ENCODE data around the gene NXN. TPM values are rescaled to one million over a fixed set of nuclear protein-coding genes. Genes with fewer than 3 reads are reported as not detected.

NXN gene
- total RNA-seq, 2 donors from 2014 or later: 124 to 201 TPM

GRCh38 chr17:848402-848801 lies 131.2 kb downstream of the NXN start:
- peaks cover 64% of the 10 kb centered on the region for H3K36me3 ChIP-seq (ENCODE audit: control insufficient read depth, insufficient read depth, low read length)
- peak overlapping the region; percentile 40 for H3K27ac ChIP-seq (ENCODE audit: low read depth, low read length)
- no peaks in the 10 kb centered on the region for H3K9me3 ChIP-seq (ENCODE audit: control insufficient read depth, low read length)
- no peaks in the 10 kb centered on the region for H3K27me3 ChIP-seq (ENCODE audit: control insufficient read depth, insufficient read depth, low read length, poor library complexity, severe bottlenecking)
- Mint-ChIP-seq H3K4me1 (peaks cover 41% of the 10 kb centered on the region), H3K9me3 (no peaks in the 10 kb centered on the region), H3K4me3 (no peak overlapping the region), H3K27ac (no peak overlapping the region), H3K27me3 (ENCODE audit: insufficient read depth) (no peaks in the 10 kb centered on the region), H3K36me3 (ENCODE audit: low read depth) (peaks cover 27% of the 10 kb centered on the region)
- TF ChIP-seq, protein P1, sequence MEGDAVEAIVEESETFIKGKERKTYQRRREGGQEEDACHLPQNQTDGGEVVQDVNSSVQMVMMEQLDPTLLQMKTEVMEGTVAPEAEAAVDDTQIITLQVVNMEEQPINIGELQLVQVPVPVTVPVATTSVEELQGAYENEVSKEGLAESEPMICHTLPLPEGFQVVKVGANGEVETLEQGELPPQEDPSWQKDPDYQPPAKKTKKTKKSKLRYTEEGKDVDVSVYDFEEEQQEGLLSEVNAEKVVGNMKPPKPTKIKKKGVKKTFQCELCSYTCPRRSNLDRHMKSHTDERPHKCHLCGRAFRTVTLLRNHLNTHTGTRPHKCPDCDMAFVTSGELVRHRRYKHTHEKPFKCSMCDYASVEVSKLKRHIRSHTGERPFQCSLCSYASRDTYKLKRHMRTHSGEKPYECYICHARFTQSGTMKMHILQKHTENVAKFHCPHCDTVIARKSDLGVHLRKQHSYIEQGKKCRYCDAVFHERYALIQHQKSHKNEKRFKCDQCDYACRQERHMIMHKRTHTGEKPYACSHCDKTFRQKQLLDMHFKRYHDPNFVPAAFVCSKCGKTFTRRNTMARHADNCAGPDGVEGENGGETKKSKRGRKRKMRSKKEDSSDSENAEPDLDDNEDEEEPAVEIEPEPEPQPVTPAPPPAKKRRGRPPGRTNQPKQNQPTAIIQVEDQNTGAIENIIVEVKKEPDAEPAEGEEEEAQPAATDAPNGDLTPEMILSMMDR (conservative IDR thresholded peaks at IDR 0.05): no peak
- DNase-seq: no peak
- 89 to 91% methylated on average over 10 to 11 of the region's 11 CpGs for WGBS, 2 experiments (ENCODE audit: insufficient coverage in 1 of 2, insufficient read length in 1 of 2)
- H3K4me1 ChIP-seq (ENCODE audit: control insufficient read depth, insufficient read depth, low read length): peaks cover 6% of the 10 kb centered on the region
- H3K9ac ChIP-seq (ENCODE audit: extremely low read depth, low read length, poor library complexity, severe bottlenecking): no peak overlapping the region
- H3K4me3 ChIP-seq (ENCODE audit: low read length): no peak overlapping the region

- H3K4me3 Mint-ChIP-seq: no peak overlapping the region
Measured at GRCh38 chr17:846901-847843, 132.4 kb downstream of the NXN start.

DNA sequence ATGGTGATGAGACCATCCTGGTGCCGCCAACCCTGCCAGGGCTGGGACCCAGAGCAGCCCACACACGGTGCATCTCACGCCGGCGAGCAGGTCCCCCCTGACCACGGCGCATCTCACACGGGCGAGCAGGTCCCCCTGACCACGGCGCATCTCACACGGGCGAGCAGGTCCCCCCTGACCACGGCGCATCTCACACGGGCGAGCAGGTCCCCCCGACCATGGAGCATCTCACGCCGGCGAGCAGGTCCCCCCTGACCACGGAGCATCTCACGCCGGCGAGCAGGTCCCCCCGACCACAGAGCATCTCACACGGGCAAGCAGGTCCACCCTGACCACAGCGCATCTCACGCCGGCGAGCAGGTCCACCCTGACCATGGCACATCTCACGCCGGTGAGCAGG lies 138.3 kb downstream of the NXN start:
- H3K4me3 Mint-ChIP-seq: no peak overlapping the region
- H3K9me3 ChIP-seq (ENCODE audit: control insufficient read depth, low read length): peaks cover 5% of the 10 kb centered on the region
- peaks cover 53% of the 10 kb centered on the region for H3K36me3 Mint-ChIP-seq (ENCODE audit: low read depth)
- peaks cover 6% of the 10 kb centered on the region for H3K9me3 Mint-ChIP-seq
- peaks cover 4% of the 10 kb centered on the region for H3K4me1 Mint-ChIP-seq
- H3K9ac ChIP-seq (ENCODE audit: extremely low read depth, low read length, poor library complexity, severe bottlenecking): no peak overlapping the region
- peaks cover 69% of the 10 kb centered on the region for H3K36me3 ChIP-seq (ENCODE audit: control insufficient read depth, insufficient read depth, low read length)
- no peaks in the 10 kb centered on the region for H3K27me3 ChIP-seq (ENCODE audit: control insufficient read depth, insufficient read depth, low read length, poor library complexity, severe bottlenecking)
- H3K4me1 ChIP-seq (ENCODE audit: control insufficient read depth, insufficient read depth, low read length): no peaks in the 10 kb centered on the region
- no peak for DNase-seq
- no peak overlapping the region for H3K4me3 ChIP-seq (ENCODE audit: low read length)
- H3K27ac Mint-ChIP-seq: no peak overlapping the region
- TF ChIP-seq, protein P1 (conservative IDR thresholded peaks at IDR 0.05): no peak
- no peak overlapping the region for H3K27ac ChIP-seq (ENCODE audit: low read depth, low read length)
- WGBS, 2 experiments (ENCODE audit: insufficient coverage in 1 of 2, insufficient read length in 1 of 2): 76 to 82% methylated on average over 27 to 33 of the region's 33 CpGs
- no peaks in the 10 kb centered on the region for H3K27me3 Mint-ChIP-seq (ENCODE audit: insufficient read depth)

More at GRCh38 chr17:846901-847843, 132.4 kb downstream of the NXN start:
- Mint-ChIP-seq H3K9me3 (no peaks in the 10 kb centered on the region), H3K27me3 (ENCODE audit: insufficient read depth) (no peaks in the 10 kb centered on the region), H3K4me1 (peaks cover 38% of the 10 kb centered on the region), H3K36me3 (ENCODE audit: low read depth) (peaks cover 34% of the 10 kb centered on the region), H3K27ac (peak overlapping the region; percentile 85)
- peaks cover 65% of the 10 kb centered on the region for H3K36me3 ChIP-seq (ENCODE audit: control insufficient read depth, insufficient read depth, low read length)
- DNase-seq: no peak
- peaks cover 6% of the 10 kb centered on the region for H3K4me1 ChIP-seq (ENCODE audit: control insufficient read depth, insufficient read depth, low read length)
- no peak overlapping the region for H3K4me3 ChIP-seq (ENCODE audit: low read length)
- 87 to 91% methylated on average over 27 to 32 of the region's 32 CpGs for WGBS, 2 experiments (ENCODE audit: insufficient coverage in 1 of 2, insufficient read length in 1 of 2)
- TF ChIP-seq, protein P1 (conservative IDR thresholded peaks at IDR 0.05): no peak
- no peak overlapping the region for H3K9ac ChIP-seq (ENCODE audit: extremely low read depth, low read length, poor library complexity, severe bottlenecking)
- no peaks in the 10 kb centered on the region for H3K9me3 ChIP-seq (ENCODE audit: control insufficient read depth, low read length)
- H3K27me3 ChIP-seq (ENCODE audit: control insufficient read depth, insufficient read depth, low read length, poor library complexity, severe bottlenecking): no peaks in the 10 kb centered on the region
- H3K27ac ChIP-seq (ENCODE audit: low read depth, low read length): peak overlapping the region; percentile 54
